Vagina (tissue), 2 donors: ENCODE results near the gene PIK3R1. TPM values are rescaled to one million over a fixed set of nuclear protein-coding genes. Genes with fewer than 3 reads are reported as not detected.

Source experiments
- DNase-seq, 2 donors: peaks; one replicate each; pipeline ENCODE4 v3.0.0-alpha.2; 2017; ENCODE audit errors: extremely low spot score in 2 of 2
- H3K27ac ChIP-seq: fragments of 200-600 bp; sonication (generic); one replicate; pipeline ENCODE4 v1.5.1; 2019
- H3K27me3 ChIP-seq: fragments of 200-600 bp; sonication (generic); one replicate; pipeline ENCODE4 v1.5.1; 2019
- H3K36me3 ChIP-seq, 2 donors: fragments of 200-600 bp; sonication (generic); one replicate each; pipeline ENCODE4 v1.5.1; 2017 to 2019
- H3K4me1 ChIP-seq: fragments of 200-600 bp; sonication (generic); one replicate; pipeline ENCODE4 v1.5.1; 2019
- H3K4me3 ChIP-seq, 2 donors: fragments of 200-600 bp; sonication (generic); 1 replicate in 1 of 2; 2 replicates in 1 of 2; pipeline ENCODE4 v1.5.1; 2016 to 2019
- H3K9me3 ChIP-seq: fragments of 200-600 bp; sonication (generic); one replicate; pipeline ENCODE4 v1.5.1; 2019
- CTCF ChIP-seq, 3 experiments: fragments of 450-650 bp in 2 of 3; fragments of 200-600 bp in 1 of 3; sonication (generic) in 1 of 3; IDR thresholded peaks; one replicate each; pipeline ENCODE4 v1.5.1; 2017 to 2019; ENCODE audit warnings: antibody characterized with exemption in 3 of 3, mild to moderate bottlenecking in 2 of 3, moderate library complexity in 2 of 3
- POLR2A ChIP-seq, 2 donors: fragments of 450-650 bp; IDR thresholded peaks; one replicate each; pipeline ENCODE4 v1.6.1; 2017; ENCODE audit warnings: antibody characterized with exemption in 2 of 2, mild to moderate bottlenecking in 2 of 2, moderate library complexity in 2 of 2
- POLR2AphosphoS5 ChIP-seq, 2 donors: sonication (generic); formaldehyde crosslinking; IDR thresholded peaks; one replicate each; pipeline ENCODE4 v1.9.0; 2017; ENCODE audit warnings: antibody characterized with exemption in 2 of 2, mild to moderate bottlenecking in 2 of 2, low read depth in 1 of 2; ENCODE audit not compliant: insufficient read depth in 1 of 2
- intact Hi-C: fragments of 100-400 bp; cut with DNase I; formaldehyde crosslinking; loops from one replicate; pipeline ENCODE4 v1.15.1; 2023
- total RNA-seq: library from RNA; depleted of rRNA; stranded (reverse); fragments of >200 nt; gene quantifications from one replicate; pipeline ENCODE4 v1.2.3, GENCODE V29; 2016

The PIK3R1 gene
- total RNA-seq, 1 donor from 2014 or later, result 134 TPM

GRCh38 chr5:68257210-68257609, 41.7 kb downstream of the PIK3R1 start:
- no peaks in the 10 kb centered on the region for H3K9me3 ChIP-seq
- TF ChIP-seq POLR2AphosphoS5 (IDR thresholded peaks at IDR 0.05; ENCODE audit: insufficient read depth in 1 of 2, low read depth in 1 of 2) (no peak), CTCF (IDR thresholded peaks at IDR 0.05) (no peak), POLR2A (IDR thresholded peaks at IDR 0.05) (no peak)
- no peak overlapping the region for H3K4me3 ChIP-seq
- H3K36me3 ChIP-seq, result no peaks in the 10 kb centered on the region
- H3K27me3 ChIP-seq, result no peaks in the 10 kb centered on the region
- no peak for DNase-seq
- intact Hi-C loops, result loop anchor here (10.0 kb wide), 2 partner anchors 612 to 1012 kb away; no protein-coding TSS in a partner anchor
- H3K27ac ChIP-seq, result peak overlapping the region; percentile 72
- H3K4me1 ChIP-seq, result peaks cover 98% of the 10 kb centered on the region

GRCh38 chr5:68258531-68258930, 43.0 kb downstream of the PIK3R1 start:
- Histone ChIP-seq H3K36me3 (no peaks in the 10 kb centered on the region), H3K4me1 (peaks cover 90% of the 10 kb centered on the region), H3K27ac (no peak overlapping the region), H3K4me3 (no peak overlapping the region), H3K27me3 (no peaks in the 10 kb centered on the region), H3K9me3 (no peaks in the 10 kb centered on the region)
- intact Hi-C loops, result loop anchor here (10.0 kb wide), 2 partner anchors 614 to 1014 kb away; no protein-coding TSS in a partner anchor
- no peak for DNase-seq
- TF ChIP-seq CTCF (IDR thresholded peaks at IDR 0.05) (no peak), POLR2AphosphoS5 (IDR thresholded peaks at IDR 0.05; ENCODE audit: insufficient read depth in 1 of 2, low read depth in 1 of 2) (no peak), POLR2A (IDR thresholded peaks at IDR 0.05) (no peak)

- Histone ChIP-seq H3K4me1 (peaks cover 90% of the 10 kb centered on the region), H3K36me3 (no peaks in the 10 kb centered on the region), H3K4me3 (no peak overlapping the region), H3K27ac (peak overlapping the region; percentile 13), H3K27me3 (no peaks in the 10 kb centered on the region), H3K9me3 (no peaks in the 10 kb centered on the region)
- intact Hi-C loops, result loop anchor here (10.0 kb wide), 2 partner anchors 615 to 1015 kb away; no protein-coding TSS in a partner anchor
- DNase-seq, result no peak
- TF ChIP-seq POLR2A (IDR thresholded peaks at IDR 0.05) (no peak), POLR2AphosphoS5 (IDR thresholded peaks at IDR 0.05; ENCODE audit: insufficient read depth in 1 of 2, low read depth in 1 of 2) (no peak), CTCF (IDR thresholded peaks at IDR 0.05) (no peak)
Measured at GRCh38 chr5:68259700-68260099, 44.1 kb downstream of the PIK3R1 start.

- intact Hi-C loops, result no loop called here
- Histone ChIP-seq H3K36me3 (no peaks in the 10 kb centered on the region), H3K4me1 (peaks cover 90% of the 10 kb centered on the region), H3K27me3 (no peaks in the 10 kb centered on the region), H3K9me3 (no peaks in the 10 kb centered on the region), H3K27ac (no peak overlapping the region), H3K4me3 (no peak overlapping the region)
- no peak for DNase-seq
- TF ChIP-seq POLR2AphosphoS5 (IDR thresholded peaks at IDR 0.05; ENCODE audit: insufficient read depth in 1 of 2, low read depth in 1 of 2) (no peak), CTCF (IDR thresholded peaks at IDR 0.05) (no peak), POLR2A (IDR thresholded peaks at IDR 0.05) (no peak)
Measured at GRCh38 chr5:68260467-68260866, 44.9 kb downstream of the PIK3R1 start.

- TF ChIP-seq CTCF (IDR thresholded peaks at IDR 0.05) (no peak), POLR2AphosphoS5 (IDR thresholded peaks at IDR 0.05; ENCODE audit: insufficient read depth in 1 of 2, low read depth in 1 of 2) (no peak), POLR2A (IDR thresholded peaks at IDR 0.05) (no peak)
- Histone ChIP-seq H3K36me3 (no peaks in the 10 kb centered on the region), H3K9me3 (no peaks in the 10 kb centered on the region), H3K4me1 (peaks cover 90% of the 10 kb centered on the region), H3K4me3 (no peak overlapping the region), H3K27me3 (no peaks in the 10 kb centered on the region), H3K27ac (peak overlapping the region; percentile 56)
- intact Hi-C loops, result no loop called here
- no peak for DNase-seq
Measured at GRCh38 chr5:68261169-68261568, 45.6 kb downstream of the PIK3R1 start.
